ENCODE data around the gene TRIM2. TPM values are rescaled to one million over a fixed set of nuclear protein-coding genes. Genes with fewer than 3 reads are reported as not detected.

The TRIM2 gene
- total and polyA plus RNA-seq, 2 of the 8 experiments (the other 6 are each of a cell fraction or from before 2014, with no cell fraction given), result 34.0 to 59.8 TPM

DNA sequence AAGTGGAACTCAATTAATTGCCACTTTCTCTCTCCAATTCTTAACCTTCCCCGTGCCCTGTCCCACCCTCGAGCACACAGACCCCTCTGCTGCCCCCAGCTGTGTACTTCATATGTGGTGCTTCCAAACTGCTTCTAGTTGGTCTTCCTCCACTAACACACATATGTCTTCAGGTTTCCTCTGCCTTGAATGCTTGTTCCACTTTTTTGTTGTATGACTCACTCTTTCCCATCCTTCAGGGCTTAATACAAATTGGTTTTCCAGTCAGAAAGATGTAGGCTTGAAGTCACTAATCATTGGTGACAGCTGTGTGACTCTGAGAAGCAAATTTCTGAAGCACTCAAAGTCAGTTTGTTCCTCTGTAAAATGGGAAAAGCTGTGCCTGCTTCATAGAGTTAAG is 30.6 kb downstream of the TRIM2 start:
- no peaks in the 10 kb centered on the region for H4K20me1 ChIP-seq (replicated peaks in 1 of 2; ENCODE audit: control insufficient read depth in 1 of 2, insufficient read depth in 2 of 2, low read length in 2 of 2)
- peaks cover 0 to 8% (median 5%) of the 10 kb centered on the region in 4 experiments; a peak in 4 of 7 replicates for H3K4me1 ChIP-seq (replicated peaks in 1 of 4; ENCODE audit: control insufficient read depth in 3 of 4, insufficient read depth in 4 of 4, low read length in 3 of 4)
- H4K91ac ChIP-seq (replicated peaks; ENCODE audit: insufficient read length, low read length), result no peak overlapping the region
- H3K18ac ChIP-seq (ENCODE audit: extremely low read depth, low read length), result no peak overlapping the region
- H2BK20ac ChIP-seq (ENCODE audit: low read length), result no peak overlapping the region
- H3K9me3 ChIP-seq (ENCODE audit: insufficient read depth in 2 of 2, low read depth in 1 of 2, low read length in 1 of 2), result no peaks in the 10 kb centered on the region
- no peak overlapping the region for H3K56ac ChIP-seq (replicated peaks; ENCODE audit: insufficient read length, low read depth, low read length)
- H3K9ac ChIP-seq (replicated peaks in 1 of 4; ENCODE audit: extremely low read depth in 1 of 4, low read depth in 3 of 4, low read length in 3 of 4), result no peak overlapping the region
- no peak overlapping the region for H3K23ac ChIP-seq (ENCODE audit: insufficient read length)
- peaks cover 0 to 12% of the 10 kb centered on the region in 2 experiments; a peak in 1 of 4 replicates for H3K79me2 ChIP-seq (ENCODE audit: control insufficient read depth in 1 of 2, insufficient read depth in 2 of 2, low read length in 2 of 2)
- DNase-seq (ENCODE audit: low read depth in 1 of 2, low spot score in 2 of 2), result no peak
- no peaks in the 10 kb centered on the region for H3K27me3 ChIP-seq (replicated peaks in 1 of 4; ENCODE audit: control insufficient read depth in 3 of 4, extremely low read depth in 1 of 4, insufficient read depth in 3 of 4, low read length in 3 of 4)
- no peak overlapping the region for H2BK12ac ChIP-seq (ENCODE audit: low read depth, low read length)
- no peak overlapping the region for H2AK5ac ChIP-seq (ENCODE audit: low read depth, low read length)
- no peak overlapping the region for H4K8ac ChIP-seq (ENCODE audit: extremely low read depth, insufficient read depth, low read length)
- no peak overlapping the region for H3K4me3 ChIP-seq (ENCODE audit: extremely low read depth in 1 of 4, insufficient read depth in 2 of 4, low read depth in 3 of 4, low read length in 4 of 4)
- POLR2A ChIA-PET (ENCODE audit: partially characterized antibody), result interaction anchor here (0.6 to 1.6 kb wide), 2 partner anchors 11 kb away, joined by 3 to 6 read pairs; no protein-coding TSS in a partner anchor
- H2BK120ac ChIP-seq (replicated peaks; ENCODE audit: low read depth, low read length), result no peak overlapping the region
- H2AFZ ChIP-seq (ENCODE audit: low read length), result no peak overlapping the region
- TF ChIP-seq NANOG (IDR thresholded peaks at IDR 0.05; ENCODE audit: insufficient read depth, low read depth, low read length, poor library complexity, severe bottlenecking) (no peak), SAP30 (IDR thresholded peaks at IDR 0.05; ENCODE audit: insufficient read depth, insufficient replicate concordance, low read length) (no peak), JUN (IDR thresholded peaks at IDR 0.05; ENCODE audit: low read depth, low read length) (no peak), BCL11A (IDR thresholded peaks at IDR 0.05; ENCODE audit: low read depth in 2 of 2, low read length in 2 of 2) (no peak)
- H3K4me2 ChIP-seq (ENCODE audit: insufficient read depth in 1 of 2, low read depth in 2 of 2, low read length in 2 of 2), result no peak overlapping the region
- H3K23me2 ChIP-seq (ENCODE audit: low read depth, low read length), result no peaks in the 10 kb centered on the region; the same call in 1 of the 2 replicates
- no peak overlapping the region for H2BK15ac ChIP-seq (ENCODE audit: low read length)
- CTCF ChIA-PET (ENCODE audit: partially characterized antibody), result interaction anchor here (0.6 to 1.3 kb wide), 10 partner anchors 8 to 235 kb away, joined by 3 to 5 read pairs (median 4); no protein-coding TSS in a partner anchor
- H2BK5ac ChIP-seq (ENCODE audit: low read depth, low read length), result no peak overlapping the region
- H3K79me1 ChIP-seq (ENCODE audit: low read depth, low read length), result no peaks in the 10 kb centered on the region
- H3K36me3 ChIP-seq (ENCODE audit: control insufficient read depth in 2 of 4, insufficient read depth in 4 of 4, low read length in 3 of 4), result no peaks in the 10 kb centered on the region
- H3K14ac ChIP-seq (ENCODE audit: insufficient read length), result no peak overlapping the region
- no peak overlapping the region for H3K4ac ChIP-seq (replicated peaks; ENCODE audit: insufficient read length, low read depth, low read length)
- FAIRE-seq, result no peak
- no peak overlapping the region for H4K5ac ChIP-seq (ENCODE audit: insufficient read length, low read depth, low read length)
- H3K27ac ChIP-seq (ENCODE audit: low read depth, low read length), result no peak overlapping the region
- WGBS, 2 experiments (ENCODE audit: extremely low coverage in 1 of 2, insufficient coverage in 1 of 2, insufficient read length in 1 of 2, insufficient replicate concordance in 2 of 2, low coverage in 1 of 2, low lambda C conversion rate in 2 of 2, missing lambda C conversion rate in 1 of 2), result 91% methylated on average over 2 of the region's 2 CpGs; no CpG with 5 or more reads in 1 of the 2 experiments
